Heart left ventricle (tissue), 13 donors: Measurements from ENCODE around the gene LKAAEAR1.

Experiments used
- CTCF ChIP-seq, 12 donors: fragments of 200-600 bp; sonication (generic) in 4 of 12; IDR thresholded peaks; one replicate each; pipeline versions ENCODE4 v1.5.0 to v1.8.0; 2018 to 2022; ENCODE audit warnings: antibody characterized with exemption in 12 of 12, mild to moderate bottlenecking in 5 of 12
- POLR2A ChIP-seq, 2 donors: fragments of 450-650 bp; IDR thresholded peaks; one replicate each; pipeline ENCODE4 v1.6.1; 2017; ENCODE audit warnings: antibody characterized with exemption in 2 of 2, mild to moderate bottlenecking in 2 of 2, moderate library complexity in 2 of 2
- donor health status: ischemic (EF 13 %, LVEDD 7.1; RV severe dilation, severe dysfunction).
- donor health status: DM: no; HTN: yes; CAD: no.
- donor health status: DM: no; HTN: no; CAD: no.
- donor health status: ischemic (EF 25% LVEDD 6.9; RV normal size, moderate dysfunction).
- donor health status: ischemic (EF 25% LVEDD 5.7; RV mildly dilated, moderate dysfunction).
- donor health status: ischemic (EF 35%, LVEDD 5.7; RV mildly dilated, moderate dysfunction).
- donor health status: nonischemic (EF 11% LVEDD 7.7; RV severe dilation, severe dysfunction).
- donor health status: DM: yes; HTN: yes; CAD: no.
- donor health status: PGD.
- donor health status: ischemic (EF 29% LVEDD 5.4; RV normal size, mild dysfunction).
- donor health status: nonischemic (EF 23%, LVEDD 6.1; RV moderate dilation, normal function).

- TF ChIP-seq CTCF (IDR thresholded peaks at IDR 0.05) (no peak), POLR2A (IDR thresholded peaks at IDR 0.05) (no peak)
These were observed 42.0 kb downstream of the LKAAEAR1 start for GRCh38 chr20:64042054-64042781.
